Heart right ventricle (tissue), 16 donors: ENCODE results near the gene PLEKHG5. TPM values are rescaled to one million over a fixed set of nuclear protein-coding genes. Genes with fewer than 3 reads are reported as not detected.

Source experiments
- ATAC-seq, 8 donors: fragments of 200-7000 bp; cut with Tn5 transposase; one replicate each; pipeline ENCODE4 v1.9.1; 2020; ENCODE audit warnings: mild to moderate bottlenecking in 8 of 8, moderate library complexity in 8 of 8, moderate number of reproducible peaks in 1 of 8
- DNase-seq, 2 donors: peaks; one replicate each; pipeline ENCODE4 v3.0.0-alpha.2; 2020
- H3K27ac ChIP-seq, 10 donors: fragments of 200-600 bp; sonication (generic) in 2 of 10; one replicate each; pipeline versions ENCODE4 v1.5.0 to v1.8.0; 2020 to 2022; ENCODE audit warnings: mild to moderate bottlenecking in 3 of 10
- H3K27me3 ChIP-seq, 7 donors: fragments of 200-600 bp; one replicate each; pipeline ENCODE4 v1.8.0; 2021 to 2022; ENCODE audit warnings: mild to moderate bottlenecking in 2 of 7
- H3K36me3 ChIP-seq, 9 donors: fragments of 200-600 bp; sonication (generic) in 1 of 9; one replicate each; pipeline versions ENCODE4 v1.5.0 to v1.8.0; 2020 to 2022; ENCODE audit warnings: mild to moderate bottlenecking in 2 of 9
- H3K4me1 ChIP-seq, 9 donors: fragments of 200-600 bp; sonication (generic) in 1 of 9; one replicate each; pipeline versions ENCODE4 v1.5.0 to v1.8.0; 2020 to 2022; ENCODE audit warnings: mild to moderate bottlenecking in 4 of 9
- H3K4me3 ChIP-seq, 10 donors: fragments of 200-600 bp; sonication (generic) in 2 of 10; one replicate each; pipeline versions ENCODE4 v1.5.0 to v1.8.0; 2020 to 2022; ENCODE audit warnings: mild to moderate bottlenecking in 7 of 10, moderate library complexity in 2 of 10
- H3K9me3 ChIP-seq, 11 donors: fragments of 200-600 bp in 10 of 11; sonication (generic) in 2 of 11; one replicate each; pipeline versions ENCODE4 v1.5.0 to v1.8.0; 2013 to 2022; ENCODE audit warnings: mild to moderate bottlenecking in 2 of 11, control low read depth in 1 of 11, moderate library complexity in 1 of 11
- WGBS, 2 donors: extraction: QIAGEN DNeasy Blood & Tissue Kit; methylation state at CpG; one replicate each; pipeline ENCODE4 v1.1.7; 2013; ENCODE audit warnings: inconsistent platforms in 1 of 2; 5-methylcytosine and 5-hydroxymethylcytosine counted together
- intact Hi-C, 10 donors: fragments of 100-400 bp; cut with DNase I; formaldehyde crosslinking; loops; one replicate each; pipeline versions ENCODE4 v1.11.1 to v1.14.2; 2022
- polyA plus RNA-seq, 2 donors: library from polyadenylated mRNA; stranded (reverse); fragments of 200-250 nt; gene quantifications; one replicate each; pipeline ENCODE4 v1.2.3, GENCODE V29; 2013
- total RNA-seq, 10 donors: library from RNA; stranded (reverse); fragmentation: NEBNext Ultra II Directional in 3 of 10; extraction: Animal tissue kit (Norgen Biotek cat#: 25700) in 3 of 10; gene quantifications; one replicate each; pipeline versions ENCODE4 v1.2.1 to v1.2.4, GENCODE V29; 2021 to 2023
- TF ChIP-seq, protein P1 (sequence below), 9 donors: fragments of 200-600 bp; sonication (generic) in 2 of 9; IDR thresholded peaks; one replicate each; pipeline versions ENCODE4 v1.5.0 to v1.8.0; 2021 to 2022; ENCODE audit warnings: antibody characterized with exemption in 9 of 9, mild to moderate bottlenecking in 5 of 9, moderate library complexity in 1 of 9
- donor health status: Arrhythmogenic right ventricular cardiomyopathy.
- donor health status: ischemic (EF 13 %, LVEDD 7.1; RV severe dilation, severe dysfunction).
- donor health status: healthy with polysubstance abuse.
- donor health status: DM: no; HTN: yes; CAD: no.
- donor health status: DM: no; HTN: no; CAD: no.
- donor health status: ischemic (EF 25% LVEDD 6.9; RV normal size, moderate dysfunction).
- donor health status: ischemic (EF 25% LVEDD 5.7; RV mildly dilated, moderate dysfunction).
- donor health status: healthy.
- donor health status: DM: yes; HTN: yes; CAD: no.
- donor health status: Ischemic cardiomyopathy.
- donor health status: ischemic (EF 35%, LVEDD 5.7; RV mildly dilated, moderate dysfunction).
- donor health status: nonischemic (EF 11% LVEDD 7.7; RV severe dilation, severe dysfunction).
- donor health status: DM: yes; HTN: yes; CAD: no.
- donor health status: PGD.
- donor health status: ischemic (EF 29% LVEDD 5.4; RV normal size, mild dysfunction).
- donor health status: nonischemic (EF 23%, LVEDD 6.1; RV moderate dilation, normal function).

The PLEKHG5 gene
- total and polyA plus RNA-seq, 12 donors: 6.6 to 28.7 (median 15.3) TPM

DNA sequence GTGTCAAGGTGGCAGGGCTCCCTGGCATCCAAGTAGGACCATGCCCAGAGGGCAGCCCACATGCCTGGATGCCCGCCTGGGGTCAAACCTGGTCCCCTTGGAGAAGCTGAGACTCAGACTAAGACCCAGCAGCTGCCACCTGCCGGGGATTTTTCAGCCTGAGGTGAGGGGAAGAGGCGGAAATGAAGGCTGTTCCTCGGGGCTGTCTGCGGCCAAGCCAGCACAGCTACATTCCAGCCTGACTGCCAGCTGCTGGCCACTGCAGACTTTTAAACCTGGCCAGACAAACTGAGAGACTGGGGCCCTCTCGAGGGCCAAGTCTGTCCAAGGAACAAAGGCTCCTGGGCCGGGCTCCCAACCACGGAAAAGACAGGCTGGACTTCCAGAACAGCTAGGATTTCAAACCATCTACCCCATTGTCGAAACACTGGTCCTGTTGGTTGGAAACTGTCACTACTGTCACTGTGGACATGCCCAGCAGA is 21.9 kb upstream of the PLEKHG5 start:
- H3K9me3 ChIP-seq: no peaks in the 10 kb centered on the region
- intact Hi-C loops: no loop called here
- H3K27ac ChIP-seq: peak overlapping the region in 1 of 10 donors; percentile 41
- 76 to 85% methylated on average over 9 of the region's 9 CpGs for WGBS, 2 donors
- TF ChIP-seq, protein P1, sequence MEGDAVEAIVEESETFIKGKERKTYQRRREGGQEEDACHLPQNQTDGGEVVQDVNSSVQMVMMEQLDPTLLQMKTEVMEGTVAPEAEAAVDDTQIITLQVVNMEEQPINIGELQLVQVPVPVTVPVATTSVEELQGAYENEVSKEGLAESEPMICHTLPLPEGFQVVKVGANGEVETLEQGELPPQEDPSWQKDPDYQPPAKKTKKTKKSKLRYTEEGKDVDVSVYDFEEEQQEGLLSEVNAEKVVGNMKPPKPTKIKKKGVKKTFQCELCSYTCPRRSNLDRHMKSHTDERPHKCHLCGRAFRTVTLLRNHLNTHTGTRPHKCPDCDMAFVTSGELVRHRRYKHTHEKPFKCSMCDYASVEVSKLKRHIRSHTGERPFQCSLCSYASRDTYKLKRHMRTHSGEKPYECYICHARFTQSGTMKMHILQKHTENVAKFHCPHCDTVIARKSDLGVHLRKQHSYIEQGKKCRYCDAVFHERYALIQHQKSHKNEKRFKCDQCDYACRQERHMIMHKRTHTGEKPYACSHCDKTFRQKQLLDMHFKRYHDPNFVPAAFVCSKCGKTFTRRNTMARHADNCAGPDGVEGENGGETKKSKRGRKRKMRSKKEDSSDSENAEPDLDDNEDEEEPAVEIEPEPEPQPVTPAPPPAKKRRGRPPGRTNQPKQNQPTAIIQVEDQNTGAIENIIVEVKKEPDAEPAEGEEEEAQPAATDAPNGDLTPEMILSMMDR (IDR thresholded peaks at IDR 0.05): no peak
- no peaks in the 10 kb centered on the region for H3K27me3 ChIP-seq
- no peak overlapping the region for H3K4me3 ChIP-seq
- H3K36me3 ChIP-seq: no peaks in the 10 kb centered on the region
- H3K4me1 ChIP-seq: peaks cover 0 to 13% (median 0%) of the 10 kb centered on the region in 9 donors
- DNase-seq (no peak), ATAC-seq (peak in 2 of 8 donors; percentile 25 to 60)

DNA sequence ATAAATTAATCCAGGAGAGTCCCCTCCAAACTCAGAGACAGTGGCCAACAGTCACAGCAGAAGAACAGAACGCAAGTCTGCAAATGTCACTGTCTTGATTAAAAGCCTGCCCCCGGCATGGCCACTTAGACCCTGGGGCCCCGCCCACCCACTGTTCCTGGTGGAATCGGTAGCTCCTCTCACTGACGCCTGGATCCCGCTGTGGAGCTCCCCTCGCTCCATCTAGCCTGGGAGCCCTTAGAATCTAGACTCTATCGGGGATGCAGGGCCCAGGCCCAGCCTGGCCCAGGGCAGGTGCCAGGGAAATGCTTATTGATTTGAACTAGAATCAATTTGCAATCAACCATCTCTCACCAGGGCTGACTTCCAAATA is 21.4 kb upstream of the PLEKHG5 start:
- Histone ChIP-seq H3K27me3 (no peaks in the 10 kb centered on the region), H3K36me3 (no peaks in the 10 kb centered on the region), H3K9me3 (no peaks in the 10 kb centered on the region), H3K4me1 (peaks cover 0 to 13% (median 0%) of the 10 kb centered on the region in 9 donors), H3K27ac (peak overlapping the region in 1 of 10 donors; percentile 41), H3K4me3 (no peak overlapping the region)
- no peak for DNase-seq
- ATAC-seq: no peak
- TF ChIP-seq, protein P1 (IDR thresholded peaks at IDR 0.05): no peak
- intact Hi-C loops: no loop called here
- WGBS, 2 donors: 78 to 84% methylated on average over 8 of the region's 8 CpGs

DNA sequence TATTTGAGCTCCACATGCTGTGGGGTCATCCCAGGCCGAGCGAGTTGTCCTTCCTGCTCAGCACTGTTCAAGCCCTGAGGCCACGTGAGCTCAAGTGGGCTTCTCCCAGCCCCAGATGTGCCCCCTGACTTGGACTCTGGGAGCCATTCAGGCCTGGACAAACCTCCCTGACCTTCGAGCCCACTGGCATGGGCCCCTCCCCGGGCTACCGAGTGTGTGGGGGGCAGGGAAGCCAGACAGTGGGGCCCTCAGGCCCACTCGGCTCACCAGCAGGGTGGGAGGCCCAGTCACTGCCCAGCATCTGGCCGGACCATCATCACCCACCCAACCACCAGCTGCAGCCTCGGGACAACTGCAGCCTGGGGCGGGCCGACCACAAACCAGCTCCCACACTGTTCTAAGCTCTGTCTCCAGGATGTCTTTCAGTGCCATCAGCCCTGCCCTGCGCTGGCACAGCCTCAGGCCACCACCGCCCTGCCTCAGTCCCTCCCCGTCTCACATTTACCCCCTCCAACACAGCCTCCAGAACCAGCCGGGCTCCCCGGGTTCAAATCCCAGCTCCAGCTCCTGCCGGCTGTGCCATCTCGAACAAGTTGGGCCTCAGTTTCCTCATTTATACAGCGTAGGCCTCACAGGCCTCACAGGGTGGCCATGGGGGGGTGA is 20.9 kb upstream of the PLEKHG5 start:
- DNase-seq (no peak), ATAC-seq (no peak)
- Histone ChIP-seq H3K36me3 (no peaks in the 10 kb centered on the region), H3K4me3 (no peak overlapping the region), H3K4me1 (peaks cover 0 to 17% (median 0%) of the 10 kb centered on the region in 9 donors), H3K9me3 (no peaks in the 10 kb centered on the region), H3K27me3 (no peaks in the 10 kb centered on the region), H3K27ac (no peak overlapping the region)
- TF ChIP-seq, protein P1 (IDR thresholded peaks at IDR 0.05): no peak
- intact Hi-C loops: no loop called here
- WGBS, 2 donors: 90 to 93% methylated on average over 19 of the region's 19 CpGs

DNA sequence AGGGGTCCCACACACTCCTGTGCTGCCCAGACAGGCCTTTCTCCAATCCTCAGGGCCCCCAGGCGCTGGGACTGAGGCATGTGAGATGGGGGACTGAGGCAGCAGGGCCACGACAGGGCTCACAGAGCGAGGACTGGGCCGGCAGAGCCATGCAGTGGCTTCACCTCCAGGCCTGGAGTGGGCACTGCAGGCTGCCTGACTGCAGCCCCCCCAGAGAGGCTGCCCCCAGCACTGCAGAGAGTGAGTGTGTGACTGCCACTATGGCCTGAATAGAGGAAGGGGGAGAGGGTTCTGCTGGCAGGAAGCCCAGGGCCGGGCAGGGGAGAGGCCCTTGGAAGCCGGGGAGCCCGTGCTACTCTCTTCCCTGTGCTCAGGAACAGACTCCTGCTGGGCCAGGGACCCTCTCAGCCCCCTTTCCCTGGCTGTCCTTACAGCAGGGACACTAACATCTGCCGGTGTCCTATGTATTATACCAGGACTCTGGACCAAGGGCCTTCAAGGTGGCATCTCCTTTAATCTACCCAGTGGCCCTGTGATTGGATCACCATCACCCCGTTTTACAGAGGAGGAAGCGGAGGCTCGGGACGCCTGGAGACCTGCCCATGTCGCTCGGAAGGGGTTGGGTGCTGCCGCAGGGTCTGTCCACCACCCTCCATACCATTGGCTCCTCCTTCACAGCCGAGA is 20.2 kb upstream of the PLEKHG5 start:
- no peaks in the 10 kb centered on the region for H3K9me3 ChIP-seq
- 84 to 85% methylated on average over 16 of the region's 16 CpGs for WGBS, 2 donors
- H3K4me3 ChIP-seq: no peak overlapping the region
- H3K27ac ChIP-seq: no peak overlapping the region
- H3K27me3 ChIP-seq: no peaks in the 10 kb centered on the region
- H3K36me3 ChIP-seq: no peaks in the 10 kb centered on the region
- no peak for DNase-seq
- peaks cover 0 to 24% (median 0%) of the 10 kb centered on the region in 9 donors for H3K4me1 ChIP-seq
- TF ChIP-seq, protein P1 (IDR thresholded peaks at IDR 0.05): no peak
- ATAC-seq: no peak
- intact Hi-C loops: no loop called here
